SK-MEL-5 (cell line): ENCODE results near the gene PARP9. TPM values are rescaled to one million over a fixed set of nuclear protein-coding genes. Genes with fewer than 3 reads are reported as not detected.
"Not testable (repeated sequence)": the region's sequence is repeated elsewhere in the genome, so short reads cannot be mapped to it uniquely, and the experiment has no call there.

Experiments
- DNase-seq: peaks from one replicate; pipeline ENCODE4 v3.0.0-alpha.2; 2016; ENCODE audit warnings: low read depth, low spot score
- in situ Hi-C: cut with HindIII; loops from 2 replicates; pipeline ENCODE4 v1.10.0; 2016; ENCODE audit warnings: low sequenced_read_pairs, high pct_unique_total_duplicates, low pct_unique_long_range_greater_than_20kb
- total RNA-seq: library from RNA; depleted of rRNA; stranded (reverse); fragments of >200 nt; shearing (Covaris generic); gene quantifications from 2 replicates; pipeline ENCODE4 v1.2.3, GENCODE V29; 2014

PARP9 gene
- total RNA-seq, 1 experiment from 2014 or later = 30.1 TPM

- in situ Hi-C loops = no loop called here
Observed at GRCh38 chr3:122538956-122539490, 25.1 kb downstream of the PARP9 start.

GRCh38 chr3:122536632-122537001 is 27.5 kb downstream of the PARP9 start:
- in situ Hi-C loops = no loop called here
- DNase-seq = no peak

More at GRCh38 chr3:122538956-122539490, 25.1 kb downstream of the PARP9 start:
- no peak for DNase-seq

GRCh38 chr3:122535964-122536631 is 28.0 kb downstream of the PARP9 start:
- DNase-seq = no peak
- in situ Hi-C loops = no loop called here

- in situ Hi-C loops = no loop called here
- peak; percentile 68 for DNase-seq
Observed at GRCh38 chr3:122533931-122534334, 30.2 kb downstream of the PARP9 start.

GRCh38 chr3:122533480-122533879 is 30.6 kb downstream of the PARP9 start:
- in situ Hi-C loops = no loop called here
- no peak for DNase-seq

GRCh38 chr3:122530164-122530563 is 33.9 kb downstream of the PARP9 start:
- no peak for DNase-seq
- in situ Hi-C loops = no loop called here

GRCh38 chr3:122523317-122523716 is 40.8 kb downstream of the PARP9 start:
- in situ Hi-C loops = no loop called here
- no peak for DNase-seq

GRCh38 chr3:122520861-122521260 is 43.2 kb downstream of the PARP9 start:
- no peak for DNase-seq
- in situ Hi-C loops = no loop called here

- in situ Hi-C loops = no loop called here
- no peak for DNase-seq
Observed at GRCh38 chr3:122519693-122520092, 44.4 kb downstream of the PARP9 start.

- in situ Hi-C loops = no loop called here
- DNase-seq = no peak
Observed at GRCh38 chr3:122516846-122517360, 47.2 kb downstream of the PARP9 start.

GRCh38 chr3:122515870-122516269 is 48.2 kb downstream of the PARP9 start:
- DNase-seq = no peak
- in situ Hi-C loops = no loop called here

- in situ Hi-C loops = no loop called here
Observed at GRCh38 chr3:122515020-122515468, 49.1 kb downstream of the PARP9 start.

GRCh38 chr3:122514123-122515019 is 49.7 kb downstream of the PARP9 start, which contains the start of gene KPNA1:
Gene KPNA1 (minus strand): TSS chr3:122514939. CDS start chr3:122496565, 18,374 bp downstream.
- in situ Hi-C loops = no loop called here

More at GRCh38 chr3:122515020-122515468, 49.1 kb downstream of the PARP9 start:
- DNase-seq = no peak

GRCh38 chr3:122513386-122514122 is 50.5 kb downstream of the PARP9 start:
- DNase-seq = peak; percentile 24
- in situ Hi-C loops = no loop called here

More at GRCh38 chr3:122514123-122515019, 49.7 kb downstream of the PARP9 start, which contains the start of gene KPNA1:
- peak; percentile 89 for DNase-seq

- no peak for DNase-seq
- in situ Hi-C loops = no loop called here
Observed at GRCh38 chr3:122512284-122512683, 51.8 kb downstream of the PARP9 start.

- in situ Hi-C loops = no loop called here
- DNase-seq = no peak
Observed at GRCh38 chr3:122510878-122511535, 53.1 kb downstream of the PARP9 start.

- in situ Hi-C loops = not testable (repeated sequence)
- DNase-seq = peak; percentile 69
Observed at GRCh38 chr3:122508944-122509343, 55.2 kb downstream of the PARP9 start.
